Activated naive CD8-positive, alpha-beta T cell treated with anti-CD3 and anti-CD28 coated beads, Interleukin-2, amount 10 ng/mL, durations not matched to agents 7 days and 5 days (primary cell): ENCODE results near the gene ARID1B. TPM values are rescaled to one million over a fixed set of nuclear protein-coding genes. Genes with fewer than 3 reads are reported as not detected.

Experiments
- ATAC-seq: fragments of 150-1000 bp; cut with Tn5 transposase; one replicate; pipeline ENCODE4 v1.10.0; 2021; ENCODE audit warnings: low read depth, moderate library complexity
- POLR2A ChIA-PET: fragments of 350-600 bp; sonication (Branson Sonifier 250); formaldehyde crosslinking; loops from one replicate; lab custom pipeline; 2021; ENCODE audit warnings: antibody characterized with exemption; lab: Charles Lee
- DNase-seq: peaks from one replicate; pipeline ENCODE4 v3.0.0; 2021
- H3K27ac Mint-ChIP-seq: one replicate; pipeline ENCODE4 v1.8.0; 2022; ENCODE audit warnings: mild to moderate bottlenecking, mixed read lengths
- H3K27me3 Mint-ChIP-seq: one replicate; pipeline ENCODE4 v1.8.0; 2022; ENCODE audit warnings: mild to moderate bottlenecking, moderate library complexity, mixed read lengths
- H3K36me3 Mint-ChIP-seq: one replicate; pipeline ENCODE4 v1.8.0; 2021; ENCODE audit warnings: mild to moderate bottlenecking, mixed read lengths
- H3K4me1 Mint-ChIP-seq: one replicate; pipeline ENCODE4 v1.8.0; 2021; ENCODE audit warnings: mixed read lengths
- H3K4me3 Mint-ChIP-seq: one replicate; pipeline ENCODE4 v1.8.0; 2022; ENCODE audit warnings: mild to moderate bottlenecking, moderate library complexity, mixed read lengths
- H3K9me3 Mint-ChIP-seq: one replicate; pipeline ENCODE4 v1.8.0; 2021; ENCODE audit warnings: mixed read lengths
- total RNA-seq, 2 experiments: library from RNA; stranded (reverse); gene quantifications; one replicate each; pipeline ENCODE4 v1.2.3, GENCODE V29; 2021

The ARID1B gene
- total RNA-seq, 2 experiments from 2014 or later = 83.2 to 98.2 TPM

GRCh38 chr6:157002774-157003173 is 225.6 kb downstream of the ARID1B start:
- no peaks in the 10 kb centered on the region for H3K9me3 Mint-ChIP-seq
- POLR2A ChIA-PET = no interaction called here
- peaks cover 8% of the 10 kb centered on the region for H3K36me3 Mint-ChIP-seq
- peaks cover 7% of the 10 kb centered on the region for H3K4me1 Mint-ChIP-seq
- no peak overlapping the region for H3K4me3 Mint-ChIP-seq
- ATAC-seq (no peak), DNase-seq (no peak)
- no peaks in the 10 kb centered on the region for H3K27me3 Mint-ChIP-seq
- no peak overlapping the region for H3K27ac Mint-ChIP-seq

- ATAC-seq = no peak
- no peak for DNase-seq
- POLR2A ChIA-PET = no interaction called here
- H3K4me1 Mint-ChIP-seq = peaks cover 9% of the 10 kb centered on the region
- H3K36me3 Mint-ChIP-seq = peaks cover 12% of the 10 kb centered on the region
- no peaks in the 10 kb centered on the region for H3K9me3 Mint-ChIP-seq
- no peak overlapping the region for H3K27ac Mint-ChIP-seq
- H3K4me3 Mint-ChIP-seq = no peak overlapping the region
- no peaks in the 10 kb centered on the region for H3K27me3 Mint-ChIP-seq
These were observed 228.8 kb downstream of the ARID1B start for GRCh38 chr6:157005940-157006339.

DNA sequence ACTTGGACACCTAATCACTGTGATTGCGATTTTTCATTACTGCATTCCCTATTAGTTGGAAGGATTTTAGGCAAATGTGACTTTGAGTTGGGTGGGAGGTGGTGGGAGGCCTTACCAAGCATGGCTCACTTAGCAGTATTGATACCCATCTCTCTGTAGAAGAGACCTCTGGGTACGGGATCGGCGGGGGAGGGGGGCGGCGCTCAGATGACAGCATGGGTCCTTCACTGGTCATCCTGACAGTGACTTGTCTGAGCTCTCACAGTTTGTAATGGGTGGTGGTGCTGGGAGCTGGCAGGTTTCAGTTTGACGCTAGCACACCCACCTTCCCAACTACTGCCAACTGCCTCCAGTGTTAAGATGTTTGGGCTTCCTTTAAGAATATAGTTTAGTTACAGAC is 231.4 kb downstream of the ARID1B start:
- no peaks in the 10 kb centered on the region for H3K9me3 Mint-ChIP-seq
- no peaks in the 10 kb centered on the region for H3K27me3 Mint-ChIP-seq
- DNase-seq = no peak
- H3K27ac Mint-ChIP-seq = no peak overlapping the region
- POLR2A ChIA-PET = no interaction called here
- peaks cover 8% of the 10 kb centered on the region for H3K36me3 Mint-ChIP-seq
- ATAC-seq = no peak
- H3K4me1 Mint-ChIP-seq = peaks cover 3% of the 10 kb centered on the region
- H3K4me3 Mint-ChIP-seq = no peak overlapping the region

DNA sequence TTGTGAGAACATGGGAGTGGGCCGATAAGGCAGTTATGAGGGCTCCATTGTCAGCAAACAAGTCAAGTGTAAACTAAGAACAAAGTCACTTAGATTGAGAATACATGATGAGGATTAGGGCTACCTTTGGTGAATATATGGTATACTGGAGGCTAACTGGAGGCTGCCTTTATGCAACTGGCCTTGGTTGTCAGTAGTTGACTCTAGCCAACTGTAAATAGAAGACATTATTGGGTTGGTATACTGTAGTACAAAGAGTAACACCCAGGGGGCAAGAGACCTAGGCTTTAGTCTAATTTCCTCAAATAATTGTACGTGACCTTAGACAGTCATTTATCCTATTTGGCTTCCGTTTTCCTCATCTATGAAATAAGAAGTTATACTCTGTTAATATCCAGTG is 235.2 kb downstream of the ARID1B start:
- ATAC-seq = no peak
- H3K27ac Mint-ChIP-seq = no peak overlapping the region
- H3K27me3 Mint-ChIP-seq = no peaks in the 10 kb centered on the region
- no peak for DNase-seq
- no peaks in the 10 kb centered on the region for H3K9me3 Mint-ChIP-seq
- H3K4me1 Mint-ChIP-seq = peaks cover 5% of the 10 kb centered on the region
- peaks cover 8% of the 10 kb centered on the region for H3K36me3 Mint-ChIP-seq
- no peak overlapping the region for H3K4me3 Mint-ChIP-seq
- POLR2A ChIA-PET = interaction anchor here (1.2 kb wide), 1 partner anchor 9 kb away, joined by 4 read pairs; no protein-coding TSS in a partner anchor

DNA sequence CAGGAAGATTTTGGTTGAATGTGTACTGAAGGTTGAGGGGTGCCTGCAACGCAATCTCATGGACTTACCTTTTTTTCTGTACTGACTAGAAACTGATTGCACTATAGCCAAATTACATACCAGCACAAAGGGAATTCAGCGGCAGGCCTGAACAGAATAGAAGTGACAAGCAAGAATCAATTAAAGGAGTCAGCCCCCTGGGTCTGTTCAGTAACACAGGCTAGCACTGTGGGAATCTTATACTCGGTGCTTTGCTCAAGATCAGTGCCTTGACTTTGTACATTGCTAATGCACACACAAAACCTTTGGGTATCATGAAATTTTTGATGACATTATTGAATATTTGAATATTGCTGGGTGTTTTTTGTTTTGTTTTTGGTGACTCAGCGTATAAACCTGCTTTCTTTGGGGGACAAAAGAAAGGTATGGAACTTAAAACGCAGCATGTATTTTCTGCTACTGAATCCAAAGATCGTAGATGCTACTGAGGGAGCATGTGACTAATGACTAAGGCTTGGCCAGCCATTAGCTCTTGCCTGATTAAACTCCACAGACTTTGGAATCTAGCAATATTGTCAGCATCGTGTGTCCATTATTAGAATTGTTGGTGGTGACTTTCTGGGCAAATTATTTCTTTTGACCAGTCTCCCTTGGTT is 236.6 kb downstream of the ARID1B start:
- Mint-ChIP-seq H3K27ac (no peak overlapping the region), H3K36me3 (peaks cover 8% of the 10 kb centered on the region), H3K27me3 (no peaks in the 10 kb centered on the region), H3K9me3 (no peaks in the 10 kb centered on the region), H3K4me1 (peaks cover 16% of the 10 kb centered on the region), H3K4me3 (no peak overlapping the region)
- DNase-seq (no peak), ATAC-seq (no peak)
- POLR2A ChIA-PET = interaction anchor here (0.6 kb wide), 1 partner anchor 195 kb away, joined by 3 read pairs; no protein-coding TSS in a partner anchor

DNA sequence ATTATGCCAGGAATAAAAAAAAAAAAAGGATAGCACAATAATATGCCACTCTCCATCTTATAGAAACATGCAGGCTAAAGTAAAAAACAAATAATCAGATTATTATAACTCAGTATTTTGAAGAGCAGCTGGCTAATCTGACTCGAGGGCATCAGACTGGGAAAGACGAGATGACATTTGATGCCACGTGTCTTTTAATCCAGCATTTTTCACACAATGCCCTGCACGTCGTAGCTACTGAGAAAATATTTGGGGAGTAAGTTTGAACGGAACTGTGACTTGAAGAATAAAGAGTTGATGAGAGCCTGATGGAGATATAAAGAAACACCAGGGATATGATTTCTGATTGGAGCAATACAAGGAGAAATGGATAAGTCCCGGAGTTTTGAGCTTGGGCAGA is 237.7 kb downstream of the ARID1B start:
- DNase-seq (no peak), ATAC-seq (no peak)
- Mint-ChIP-seq H3K27me3 (no peaks in the 10 kb centered on the region), H3K36me3 (peaks cover 7% of the 10 kb centered on the region), H3K27ac (no peak overlapping the region), H3K9me3 (no peaks in the 10 kb centered on the region), H3K4me3 (no peak overlapping the region), H3K4me1 (peaks cover 25% of the 10 kb centered on the region)
- POLR2A ChIA-PET = no interaction called here

DNA sequence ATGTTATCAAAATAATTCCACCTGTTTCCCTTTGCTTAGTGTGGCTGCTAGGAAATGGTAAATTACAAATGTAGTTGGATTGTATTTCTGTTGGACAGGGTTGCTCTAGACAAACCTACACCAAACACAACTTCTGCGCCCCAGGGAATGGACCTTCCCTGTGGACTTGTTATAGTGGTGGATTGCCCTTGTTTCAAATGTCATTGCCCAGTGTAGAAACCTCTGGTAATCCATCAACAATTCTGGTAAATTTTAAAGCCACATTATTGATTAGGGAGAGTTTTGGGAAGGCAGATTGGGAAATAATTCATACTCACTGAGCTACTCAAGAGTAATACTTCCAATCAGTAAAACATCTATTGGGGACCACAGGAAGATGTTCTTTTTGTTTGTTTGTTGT is 239.8 kb downstream of the ARID1B start:
- no peak for ATAC-seq
- Mint-ChIP-seq H3K27me3 (no peaks in the 10 kb centered on the region), H3K4me1 (peaks cover 27% of the 10 kb centered on the region), H3K9me3 (no peaks in the 10 kb centered on the region), H3K36me3 (no peaks in the 10 kb centered on the region), H3K4me3 (no peak overlapping the region), H3K27ac (no peak overlapping the region)
- POLR2A ChIA-PET = interaction anchor here (0.7 to 1.5 kb wide), 2 partner anchors 50 to 238 kb away, joined by 3 read pairs; no protein-coding TSS in a partner anchor
- no peak for DNase-seq

- H3K9me3 Mint-ChIP-seq = no peaks in the 10 kb centered on the region
- H3K27ac Mint-ChIP-seq = no peak overlapping the region
- peaks cover 33% of the 10 kb centered on the region for H3K4me1 Mint-ChIP-seq
- ATAC-seq (no peak), DNase-seq (no peak)
- POLR2A ChIA-PET = interaction anchor here (0.7 to 1.5 kb wide), 3 partner anchors 51 to 1127 kb away, joined by 3 to 4 read pairs (median 3); no protein-coding TSS in a partner anchor
- H3K27me3 Mint-ChIP-seq = no peaks in the 10 kb centered on the region
- H3K36me3 Mint-ChIP-seq = no peaks in the 10 kb centered on the region
- no peak overlapping the region for H3K4me3 Mint-ChIP-seq
These were observed 240.7 kb downstream of the ARID1B start for GRCh38 chr6:157017861-157018260.

DNA sequence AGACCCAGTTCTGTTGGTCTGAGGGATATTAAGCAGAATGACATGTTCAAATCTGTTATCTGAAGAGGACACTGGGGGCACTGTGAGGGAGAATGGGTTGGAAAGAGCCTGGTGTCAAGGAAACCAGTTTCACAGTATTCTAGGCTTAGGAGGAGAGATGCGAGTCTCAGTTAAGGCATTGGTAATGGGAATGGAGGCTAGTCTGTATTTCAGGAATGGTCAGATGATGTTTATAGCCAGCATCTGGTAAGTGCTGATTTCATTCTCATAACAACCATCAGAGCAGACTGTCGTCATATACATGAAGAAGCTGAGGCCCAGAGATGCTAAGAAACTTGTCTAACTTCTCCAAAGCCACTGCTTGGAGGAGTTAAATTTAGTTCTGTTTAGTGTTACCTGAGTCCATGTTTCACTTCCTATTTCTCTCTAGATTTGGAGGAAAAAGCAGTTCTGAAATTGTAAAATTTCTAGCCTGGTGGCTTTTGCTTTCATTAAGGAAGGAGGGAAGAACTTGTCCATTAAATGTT is 242.0 kb downstream of the ARID1B start:
- Mint-ChIP-seq H3K27ac (peak overlapping the region; percentile 83), H3K9me3 (no peaks in the 10 kb centered on the region), H3K36me3 (no peaks in the 10 kb centered on the region), H3K4me3 (peak overlapping the region; percentile 76), H3K4me1 (peaks cover 35% of the 10 kb centered on the region), H3K27me3 (no peaks in the 10 kb centered on the region)
- DNase-seq = no peak
- POLR2A ChIA-PET = interaction anchor here (3.3 kb wide), 2 partner anchors 36 to 240 kb away, joined by 18 to 46 read pairs; partner anchors contain the start of gene ARID1B
- no peak for ATAC-seq

DNA sequence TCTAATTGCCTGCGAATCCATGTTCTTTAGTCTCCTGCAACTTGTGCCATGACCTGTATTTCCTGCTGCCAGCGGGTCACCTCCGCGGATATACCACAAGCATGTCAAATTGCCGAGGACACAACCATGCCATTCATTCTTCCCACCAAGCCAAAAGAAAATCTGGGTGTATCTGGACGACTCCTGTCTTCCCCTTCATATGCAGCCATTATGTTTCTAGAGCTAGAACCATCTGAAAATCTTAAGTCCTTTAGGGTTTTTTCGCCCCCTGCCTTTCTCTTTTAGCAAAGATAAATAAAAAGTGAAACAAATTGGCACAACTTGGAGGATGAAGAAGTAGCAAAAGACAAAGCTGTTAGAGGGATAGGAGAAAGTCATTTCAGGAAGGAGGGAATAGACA is 242.6 kb downstream of the ARID1B start:
- H3K4me3 Mint-ChIP-seq = peak overlapping the region; percentile 76
- no peaks in the 10 kb centered on the region for H3K36me3 Mint-ChIP-seq
- POLR2A ChIA-PET = interaction anchor here (2.4 to 3.3 kb wide), 3 partner anchors 14 to 241 kb away, joined by 10 to 46 read pairs (median 18); partner anchors contain the start of gene ARID1B
- no peaks in the 10 kb centered on the region for H3K9me3 Mint-ChIP-seq
- H3K27ac Mint-ChIP-seq = peak overlapping the region; percentile 83
- DNase-seq (no peak), ATAC-seq (no peak)
- peaks cover 37% of the 10 kb centered on the region for H3K4me1 Mint-ChIP-seq
- H3K27me3 Mint-ChIP-seq = no peaks in the 10 kb centered on the region

GRCh38 chr6:157020398-157020797 is 243.2 kb downstream of the ARID1B start:
- H3K9me3 Mint-ChIP-seq = peaks cover 3% of the 10 kb centered on the region
- H3K4me3 Mint-ChIP-seq = peak overlapping the region; percentile 88
- H3K4me1 Mint-ChIP-seq = peaks cover 39% of the 10 kb centered on the region
- no peaks in the 10 kb centered on the region for H3K27me3 Mint-ChIP-seq
- DNase-seq (no peak), ATAC-seq (no peak)
- H3K36me3 Mint-ChIP-seq = peaks cover 3% of the 10 kb centered on the region
- H3K27ac Mint-ChIP-seq = peak overlapping the region; percentile 98
- POLR2A ChIA-PET = interaction anchor here (0.7 to 3.3 kb wide), 8 partner anchors 13 to 597 kb away, joined by 3 to 46 read pairs (median 4); partner anchors contain the start of gene ARID1B

GRCh38 chr6:157020881-157021343 is 243.7 kb downstream of the ARID1B start:
- peaks cover 6% of the 10 kb centered on the region for H3K9me3 Mint-ChIP-seq
- no peak for DNase-seq
- H3K27me3 Mint-ChIP-seq = no peaks in the 10 kb centered on the region
- peaks cover 38% of the 10 kb centered on the region for H3K4me1 Mint-ChIP-seq
- H3K4me3 Mint-ChIP-seq = peak overlapping the region; percentile 88
- POLR2A ChIA-PET = interaction anchor here (0.5 to 3.3 kb wide), 15 partner anchors 9 to 1706 kb away, joined by 3 to 46 read pairs (median 3); partner anchors contain the start of gene ARID1B
- H3K36me3 Mint-ChIP-seq = peaks cover 5% of the 10 kb centered on the region
- H3K27ac Mint-ChIP-seq = peak overlapping the region; percentile 98
- ATAC-seq = peak; percentile 32

DNA sequence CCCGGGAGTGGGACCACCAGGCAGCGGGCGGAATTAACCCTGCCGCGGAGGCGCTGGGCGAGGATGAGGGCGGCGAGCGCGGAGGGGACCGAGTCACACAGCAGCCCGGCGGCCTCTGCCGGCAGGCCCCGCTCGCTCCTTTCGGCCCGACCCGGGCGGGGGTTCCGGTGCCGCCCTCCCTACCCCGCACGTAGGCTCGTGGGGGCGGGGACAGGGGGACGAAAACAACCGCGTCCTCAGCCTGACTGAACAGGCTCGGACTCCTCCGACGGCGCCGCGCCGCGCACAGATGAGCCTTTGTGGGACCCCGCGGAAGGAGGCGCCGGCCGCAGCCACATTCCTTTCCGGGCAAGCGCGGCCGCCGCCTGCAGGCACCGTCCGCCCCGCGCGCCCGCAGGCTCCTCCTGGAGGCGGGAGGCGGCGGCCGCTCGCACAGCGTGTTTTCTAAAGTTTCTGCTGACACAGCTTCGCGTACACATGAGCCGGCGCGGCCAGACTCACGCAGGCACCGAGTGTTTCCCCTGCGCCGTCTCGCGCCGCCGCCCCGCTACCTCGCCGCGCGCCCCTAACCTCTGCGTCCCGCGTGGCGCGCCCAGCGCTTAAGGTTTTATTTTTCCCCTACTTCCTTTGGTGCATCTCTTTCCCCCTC is 244.3 kb downstream of the ARID1B start:
- DNase-seq (peak; percentile 93), ATAC-seq (peak; percentile 90)
- H3K9me3 Mint-ChIP-seq = peaks cover 6% of the 10 kb centered on the region
- H3K27ac Mint-ChIP-seq = peak overlapping the region; percentile 98
- H3K4me1 Mint-ChIP-seq = peaks cover 38% of the 10 kb centered on the region
- no peaks in the 10 kb centered on the region for H3K27me3 Mint-ChIP-seq
- peak overlapping the region; percentile 88 for H3K4me3 Mint-ChIP-seq
- peaks cover 5% of the 10 kb centered on the region for H3K36me3 Mint-ChIP-seq
- POLR2A ChIA-PET = interaction anchor here (0.5 to 3.3 kb wide), 15 partner anchors 10 to 1706 kb away, joined by 3 to 46 read pairs (median 3); partner anchors contain the start of gene ARID1B
